ENCODE results near the gene DUSP1. TPM values are rescaled to one million over a fixed set of nuclear protein-coding genes. Genes with fewer than 3 reads are reported as not detected.

DUSP1 gene
- total RNA-seq, 1 donor from 2014 or later: 50.9 TPM

- TF ChIP-seq CTCF (conservative IDR thresholded peaks at IDR 0.05): no peak
- H3K36me3 Mint-ChIP-seq: peaks cover 5% of the 10 kb centered on the region
- H3K4me3 Mint-ChIP-seq: no peak overlapping the region
- peaks cover 8% of the 10 kb centered on the region for H3K9me3 Mint-ChIP-seq
- no peaks in the 10 kb centered on the region for H3K27me3 Mint-ChIP-seq
- no peak for DNase-seq (ENCODE audit: extremely low spot score, unreplicated experiment)
- peaks cover 13% of the 10 kb centered on the region for H3K4me1 Mint-ChIP-seq (ENCODE audit: unreplicated experiment)
- H3K27ac Mint-ChIP-seq: peak overlapping the region; percentile 36
Observed at GRCh38 chr5:172805736-172806255, 34.8 kb upstream of the DUSP1 start.

GRCh38 chr5:172805018-172805683, 34.2 kb upstream of the DUSP1 start:
- H3K4me1 Mint-ChIP-seq (ENCODE audit: unreplicated experiment): peaks cover 13% of the 10 kb centered on the region
- no peaks in the 10 kb centered on the region for H3K27me3 Mint-ChIP-seq
- no peak for TF ChIP-seq CTCF (conservative IDR thresholded peaks at IDR 0.05)
- no peak overlapping the region for H3K27ac Mint-ChIP-seq
- DNase-seq (ENCODE audit: extremely low spot score, unreplicated experiment): no peak
- no peak overlapping the region for H3K4me3 Mint-ChIP-seq
- H3K9me3 Mint-ChIP-seq: peaks cover 8% of the 10 kb centered on the region
- H3K36me3 Mint-ChIP-seq: no peaks in the 10 kb centered on the region

- Mint-ChIP-seq H3K9me3 (peaks cover 5% of the 10 kb centered on the region), H3K27ac (peak overlapping the region; percentile 96), H3K4me1 (ENCODE audit: unreplicated experiment) (peaks cover 19% of the 10 kb centered on the region), H3K36me3 (no peaks in the 10 kb centered on the region), H3K27me3 (no peaks in the 10 kb centered on the region), H3K4me3 (no peak overlapping the region)
- no peak for TF ChIP-seq CTCF (conservative IDR thresholded peaks at IDR 0.05)
- no peak for DNase-seq (ENCODE audit: extremely low spot score, unreplicated experiment)
Observed at GRCh38 chr5:172802567-172803176, 31.7 kb upstream of the DUSP1 start.

GRCh38 chr5:172802112-172802511, 31.1 kb upstream of the DUSP1 start:
- no peak for TF ChIP-seq CTCF (conservative IDR thresholded peaks at IDR 0.05)
- H3K27me3 Mint-ChIP-seq: no peaks in the 10 kb centered on the region
- no peak overlapping the region for H3K4me3 Mint-ChIP-seq
- H3K4me1 Mint-ChIP-seq (ENCODE audit: unreplicated experiment): peaks cover 18% of the 10 kb centered on the region
- no peaks in the 10 kb centered on the region for H3K36me3 Mint-ChIP-seq
- no peak for DNase-seq (ENCODE audit: extremely low spot score, unreplicated experiment)
- H3K9me3 Mint-ChIP-seq: peaks cover 5% of the 10 kb centered on the region
- H3K27ac Mint-ChIP-seq: peak overlapping the region; percentile 96

GRCh38 chr5:172801179-172801671, 30.2 kb upstream of the DUSP1 start:
- DNase-seq (ENCODE audit: extremely low spot score, unreplicated experiment): no peak
- Mint-ChIP-seq H3K27me3 (no peaks in the 10 kb centered on the region), H3K4me3 (no peak overlapping the region), H3K4me1 (ENCODE audit: unreplicated experiment) (peaks cover 15% of the 10 kb centered on the region), H3K27ac (peak overlapping the region; percentile 96), H3K9me3 (peaks cover 5% of the 10 kb centered on the region), H3K36me3 (no peaks in the 10 kb centered on the region)
- TF ChIP-seq CTCF (conservative IDR thresholded peaks at IDR 0.05): no peak

Data from type B pancreatic cell (in vitro differentiated cells).